Testis (tissue), 3 donors: ENCODE results near the gene ZBTB46. TPM values are rescaled to one million over a fixed set of nuclear protein-coding genes. Genes with fewer than 3 reads are reported as not detected.
"Not testable (repeated sequence)": the region's sequence is repeated elsewhere in the genome, so short reads cannot be mapped to it uniquely, and the experiment has no call there.

Experiments
- DNase-seq: peaks from one replicate; pipeline ENCODE4 v3.0.0-alpha.2; 2019
- H3K27ac ChIP-seq, 2 donors: fragments of 200-600 bp; sonication (generic); one replicate each; pipeline ENCODE4 v1.5.1; 2019
- H3K27me3 ChIP-seq: fragments of 200-600 bp; sonication (generic); one replicate; pipeline ENCODE4 v1.5.1; 2019
- H3K36me3 ChIP-seq: fragments of 200-600 bp; sonication (generic); one replicate; pipeline ENCODE4 v1.5.1; 2017; ENCODE audit warnings: low read depth; ENCODE audit errors: missing control alignments
- H3K4me1 ChIP-seq: fragments of 200-600 bp; sonication (generic); one replicate; pipeline ENCODE4 v1.5.1; 2019
- H3K4me3 ChIP-seq, 2 donors: fragments of 200-600 bp; sonication (generic); one replicate each; pipeline ENCODE4 v1.5.1; 2017 to 2019
- H3K9me3 ChIP-seq: fragments of 200-600 bp; sonication (generic); one replicate; pipeline ENCODE4 v1.5.1; 2017
- POLR2A ChIP-seq: fragments of 450-650 bp; IDR thresholded peaks from one replicate; pipeline ENCODE4 v1.6.1; 2017; ENCODE audit warnings: antibody characterized with exemption, mild to moderate bottlenecking, moderate library complexity
- WGBS, 2 donors: methylation state at CpG; one replicate each; pipeline ENCODE4 v1.1.5; 2018; 5-methylcytosine and 5-hydroxymethylcytosine counted together
- intact Hi-C: fragments of 100-400 bp; cut with DNase I; formaldehyde crosslinking; loops from one replicate; pipeline ENCODE4 v1.15.1; 2023; ENCODE audit warnings: low total_unique reads
- polyA plus RNA-seq: library from polyadenylated mRNA; stranded (reverse); fragments of 350-450 nt; fragmentation: Illumina TruSeq; extraction: RNeasy Lipid Tissue Mini Kit (QIAGEN cat#74804); gene quantifications from one replicate; pipeline ENCODE4 v1.2.3, GENCODE V29; 2014; ENCODE audit warnings: low read depth, low replicate concordance; ENCODE audit not compliant: insufficient read depth
- total RNA-seq, 2 donors: library from RNA; depleted of rRNA; stranded (reverse); fragments of >200 nt; gene quantifications; one replicate each; pipeline ENCODE4 v1.2.3, GENCODE V29; 2016
- TF ChIP-seq, protein P1 (sequence below), 3 experiments: fragments of 450-650 bp in 2 of 3; fragments of 200-600 bp in 1 of 3; sonication (generic) in 1 of 3; IDR thresholded peaks; one replicate each; pipeline ENCODE4 v1.5.1; 2016 to 2019; ENCODE audit warnings: antibody characterized with exemption in 3 of 3, mild to moderate bottlenecking in 2 of 3, moderate library complexity in 1 of 3

Gene ZBTB46
- total and polyA plus RNA-seq, 3 donors from 2014 or later: 5.2 to 15.4 (median 12.5) TPM

DNA sequence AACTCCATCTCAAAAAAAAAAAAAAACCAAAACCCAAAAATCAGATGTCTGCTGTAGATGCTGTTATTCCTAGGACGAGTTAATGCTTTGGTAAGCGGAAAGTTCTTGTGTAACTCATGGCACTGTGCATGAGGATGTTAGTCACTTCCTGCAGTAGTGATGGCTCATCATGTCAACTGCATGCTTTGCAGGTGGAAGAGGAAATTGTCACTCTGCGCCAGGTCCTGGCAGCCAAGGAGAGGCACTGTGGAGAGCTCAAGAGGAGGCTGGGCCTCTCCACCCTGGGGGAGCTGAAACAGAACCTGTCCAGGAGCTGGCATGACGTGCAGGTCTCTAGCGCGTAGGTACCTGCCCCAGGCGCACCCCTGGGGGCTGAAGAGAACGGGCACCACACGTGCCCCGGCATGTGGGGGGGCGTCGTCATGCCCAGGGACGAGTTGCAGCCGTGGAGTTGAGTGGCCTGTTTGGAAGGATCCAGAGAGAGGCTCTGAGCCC, 42.5 kb upstream of the ZBTB46 start:
- Histone ChIP-seq H3K36me3 (no peaks in the 10 kb centered on the region), H3K27me3 (no peaks in the 10 kb centered on the region), H3K4me1 (no peaks in the 10 kb centered on the region), H3K27ac (peak overlapping the region in 1 of 2 donors; percentile 41), H3K9me3 (no peaks in the 10 kb centered on the region), H3K4me3 (no peak overlapping the region)
- DNase-seq: no peak
- intact Hi-C loops: no loop called here
- no peak for TF ChIP-seq POLR2A
- TF ChIP-seq, protein P1, sequence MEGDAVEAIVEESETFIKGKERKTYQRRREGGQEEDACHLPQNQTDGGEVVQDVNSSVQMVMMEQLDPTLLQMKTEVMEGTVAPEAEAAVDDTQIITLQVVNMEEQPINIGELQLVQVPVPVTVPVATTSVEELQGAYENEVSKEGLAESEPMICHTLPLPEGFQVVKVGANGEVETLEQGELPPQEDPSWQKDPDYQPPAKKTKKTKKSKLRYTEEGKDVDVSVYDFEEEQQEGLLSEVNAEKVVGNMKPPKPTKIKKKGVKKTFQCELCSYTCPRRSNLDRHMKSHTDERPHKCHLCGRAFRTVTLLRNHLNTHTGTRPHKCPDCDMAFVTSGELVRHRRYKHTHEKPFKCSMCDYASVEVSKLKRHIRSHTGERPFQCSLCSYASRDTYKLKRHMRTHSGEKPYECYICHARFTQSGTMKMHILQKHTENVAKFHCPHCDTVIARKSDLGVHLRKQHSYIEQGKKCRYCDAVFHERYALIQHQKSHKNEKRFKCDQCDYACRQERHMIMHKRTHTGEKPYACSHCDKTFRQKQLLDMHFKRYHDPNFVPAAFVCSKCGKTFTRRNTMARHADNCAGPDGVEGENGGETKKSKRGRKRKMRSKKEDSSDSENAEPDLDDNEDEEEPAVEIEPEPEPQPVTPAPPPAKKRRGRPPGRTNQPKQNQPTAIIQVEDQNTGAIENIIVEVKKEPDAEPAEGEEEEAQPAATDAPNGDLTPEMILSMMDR (IDR thresholded peaks at IDR 0.05): no peak
- 79 to 87% methylated on average over 12 to 14 of the region's 14 CpGs for WGBS, 2 donors

DNA sequence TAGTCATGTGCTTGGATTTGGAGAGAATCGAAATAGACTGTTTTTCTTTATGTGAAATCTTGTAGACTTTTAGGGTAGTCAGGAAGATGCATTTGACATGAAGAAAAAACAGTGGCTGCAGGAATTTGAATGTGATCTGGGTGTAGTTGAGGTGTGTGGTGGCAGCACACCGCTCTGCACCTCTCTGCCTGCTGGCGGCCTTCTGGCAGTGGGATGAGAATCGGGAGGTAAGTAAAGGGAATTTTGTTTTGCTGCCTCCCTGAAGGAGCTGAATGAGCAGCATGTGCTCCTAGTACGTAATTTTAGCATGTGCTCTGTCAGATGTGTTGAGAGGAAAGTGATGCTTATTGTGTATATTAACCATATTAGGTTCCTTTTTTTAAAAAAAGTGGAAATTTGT, 37.2 kb upstream of the ZBTB46 start:
- intact Hi-C loops: no loop called here
- 87 to 88% methylated on average over 5 of the region's 5 CpGs for WGBS, 2 donors
- no peak overlapping the region for H3K27ac ChIP-seq

DNA sequence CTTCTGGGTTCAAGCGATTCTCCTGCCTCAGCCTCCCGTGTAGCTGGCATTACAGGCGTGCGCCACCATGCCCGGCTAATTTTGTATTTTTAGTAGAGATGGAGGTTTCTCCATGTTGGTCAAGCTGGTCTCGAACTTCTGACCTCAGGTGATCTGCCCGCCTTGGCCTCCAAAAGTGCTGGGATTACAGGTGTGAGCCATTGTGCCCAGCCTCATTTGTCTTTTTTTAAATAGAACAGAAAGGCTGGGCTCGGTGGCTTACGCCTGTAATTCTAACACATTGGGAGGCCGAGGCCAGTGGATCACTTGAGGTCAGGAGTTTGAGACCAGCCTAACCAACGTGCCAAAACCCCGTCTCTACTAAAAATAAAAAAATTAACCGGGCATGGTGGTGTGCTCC, 36.0 kb upstream of the ZBTB46 start:
- intact Hi-C loops, H3K27me3 ChIP-seq, H3K27ac ChIP-seq, H3K9me3 ChIP-seq, H3K36me3 ChIP-seq, DNase-seq, H3K4me3 ChIP-seq: not testable (repeated sequence)
- WGBS, 2 donors: 86 to 90% methylated on average over 13 of the region's 13 CpGs
- peaks cover 11% of the 10 kb centered on the region for H3K4me1 ChIP-seq

More for the DNA sequence above, 37.2 kb upstream of the ZBTB46 start:
- no peak overlapping the region for H3K4me3 ChIP-seq
- H3K4me1 ChIP-seq: peaks cover 11% of the 10 kb centered on the region
- TF ChIP-seq, protein P1 (IDR thresholded peaks at IDR 0.05): no peak
- no peak for TF ChIP-seq POLR2A
- H3K27me3 ChIP-seq: no peaks in the 10 kb centered on the region
- H3K36me3 ChIP-seq: no peaks in the 10 kb centered on the region
- no peaks in the 10 kb centered on the region for H3K9me3 ChIP-seq
- DNase-seq: no peak

DNA sequence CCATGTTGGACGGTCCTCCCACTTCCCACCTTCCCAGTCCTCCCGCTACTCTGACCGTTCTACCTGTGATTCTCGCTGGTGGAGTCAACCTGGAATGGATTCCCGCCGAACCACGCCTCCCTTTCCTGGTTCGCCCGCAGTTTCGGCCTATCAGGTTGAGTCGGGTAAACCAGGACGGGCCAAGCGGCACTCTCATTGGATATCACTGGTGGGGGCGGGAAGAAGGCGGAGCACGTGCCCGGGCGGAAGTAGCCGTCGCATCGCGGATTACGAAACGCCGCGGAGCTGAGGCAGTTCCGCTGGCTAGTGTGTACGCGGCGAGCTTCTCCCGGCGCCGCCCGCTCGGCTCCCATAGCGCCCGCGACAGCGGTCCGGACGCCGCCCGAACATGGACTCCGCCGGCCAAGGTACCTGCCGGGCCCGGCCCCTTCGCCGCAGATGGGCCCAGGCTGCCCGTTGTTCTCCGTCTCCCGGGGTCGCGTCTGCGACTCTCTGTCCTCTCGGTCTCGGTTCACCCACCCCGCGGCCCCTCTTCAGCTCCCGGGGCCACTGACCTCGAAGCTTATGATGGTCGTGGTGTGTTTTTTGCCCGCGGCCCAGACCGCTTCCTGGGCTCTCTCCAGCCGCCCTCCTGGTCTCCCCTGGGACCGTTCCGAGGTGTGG, 34.0 kb upstream of the ZBTB46 start, which contains the start of gene TPD52L2:
TSS of gene TPD52L2 (plus strand) at position 293 of the 663 bp plus-strand sequence. CDS start at position 389, 96 bp downstream.
- Histone ChIP-seq H3K27me3 (no peaks in the 10 kb centered on the region), H3K4me3 (peak within 1 kb of the TSS; percentile 93 to 97), H3K4me1 (peaks cover 11% of the 10 kb centered on the region), H3K9me3 (no peaks in the 10 kb centered on the region), H3K27ac (peak within 1 kb of the TSS; percentile 89 to 95), H3K36me3 (no peaks in the 10 kb centered on the region)
- intact Hi-C loops: no loop called here
- DNase-seq: peak; percentile 100
- WGBS, 2 donors: 0% methylated on average over 13 to 67 of the region's 68 CpGs
- peak; percentile 63 for TF ChIP-seq POLR2A
- TF ChIP-seq, protein P1 (IDR thresholded peaks at IDR 0.05): no peak

DNA sequence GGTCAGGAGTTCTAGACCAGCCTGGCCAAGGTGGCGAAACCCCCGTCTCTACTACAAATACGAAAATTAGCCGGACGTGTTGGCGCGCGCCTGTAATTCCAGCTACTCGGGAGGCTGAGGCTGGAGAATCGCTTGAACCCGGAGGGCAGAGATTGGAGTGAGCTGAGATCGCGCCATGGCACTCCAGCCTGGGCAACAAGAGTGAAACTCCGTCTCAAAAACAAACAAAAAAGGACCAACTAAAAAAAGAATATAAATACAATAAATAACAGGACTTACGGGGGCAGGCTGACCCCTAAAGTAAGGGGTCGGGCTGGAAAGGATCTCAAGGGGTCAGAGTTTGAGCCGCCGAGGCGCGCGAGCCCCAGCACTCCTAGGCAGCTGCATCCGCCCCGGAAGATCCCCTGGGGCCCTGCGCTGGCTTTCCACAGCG, 33.5 kb upstream of the ZBTB46 start:
- peak overlapping the region; percentile 87 to 95 for H3K27ac ChIP-seq
- peaks cover 13% of the 10 kb centered on the region for H3K4me1 ChIP-seq
- no peak for DNase-seq
- no peaks in the 10 kb centered on the region for H3K27me3 ChIP-seq
- TF ChIP-seq, protein P1 (IDR thresholded peaks at IDR 0.05): peak in 1 of 3 experiments; percentile 22
- TF ChIP-seq POLR2A: peak; percentile 10
- 0 to 1% methylated on average over 24 to 25 of the region's 25 CpGs for WGBS, 2 donors
- H3K4me3 ChIP-seq: peak overlapping the region; percentile 93 to 97
- no peaks in the 10 kb centered on the region for H3K9me3 ChIP-seq
- H3K36me3 ChIP-seq: no peaks in the 10 kb centered on the region
- intact Hi-C loops: no loop called here
